ENCODE measurements around the gene ACAD11. TPM values are rescaled to one million over a fixed set of nuclear protein-coding genes. Genes with fewer than 3 reads are reported as not detected.

ACAD11 gene
- total RNA-seq, 1 donor from 2014 or later, result 10.3 TPM

GRCh38 chr3:132509096-132509495 is 150.5 kb downstream of the ACAD11 start:
- DNase-seq (ENCODE audit: low read depth in 2 of 2), result no peak

Other genes starting within 250 kb of the ACAD11 start
- gene DNAJC13, start 242.3 kb downstream of the ACAD11 start, total RNA-seq, result 34.9 and 42.3 TPM in 2 replicates
- 0.20 and 1.3 TPM in 2 replicates for gene ACKR4, start 62.5 kb downstream of the ACAD11 start, total RNA-seq
- gene UBA5, start 520 bp upstream of the ACAD11 start, total RNA-seq, result 19.4 TPM in 2 replicates
- gene NPHP3, start 62.6 kb upstream of the ACAD11 start, total RNA-seq, result 10.2 and 17.9 TPM in 2 replicates